Coronary artery (tissue), 2 donors: ENCODE results near the gene OR52I1.

ENCODE experiments used
- DNase-seq: peaks from one replicate; pipeline ENCODE4 v3.0.0-alpha.2; 2017; ENCODE audit warnings: low spot score
- H3K27ac ChIP-seq, 2 donors: fragments of 200-600 bp; sonication (generic); one replicate each; pipeline ENCODE4 v1.5.1; 2016 to 2019
- H3K4me3 ChIP-seq: fragments of 200-600 bp; sonication (generic); 2 replicates; pipeline ENCODE4 v1.5.1; 2016; ENCODE audit warnings: mild to moderate bottlenecking, moderate library complexity
- TF ChIP-seq, protein P1 (sequence below): fragments of 200-600 bp; sonication (generic); IDR thresholded peaks from one replicate; pipeline ENCODE4 v1.5.1; 2019; ENCODE audit warnings: antibody characterized with exemption

Gene OR52I1

DNA sequence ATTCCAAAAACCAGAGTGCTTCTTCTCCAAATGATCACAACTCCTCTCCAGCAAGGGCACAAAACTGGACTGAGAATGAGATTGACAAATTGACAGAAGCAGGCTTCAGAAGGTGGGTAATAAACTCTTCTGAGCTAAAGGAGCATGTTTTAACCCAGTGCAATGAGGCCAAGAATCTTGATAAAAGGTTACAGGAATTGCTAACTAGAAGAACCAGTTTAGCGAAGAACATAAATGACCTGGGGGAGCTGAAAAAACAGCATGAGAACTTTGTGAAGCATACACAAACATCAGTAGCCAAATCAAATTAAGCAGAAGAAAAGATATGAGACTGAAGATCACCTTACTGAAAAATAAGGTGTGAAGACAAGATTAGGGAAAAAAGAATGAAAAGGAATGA is 33.4 kb upstream of the OR52I1 start:
- TF ChIP-seq, protein P1, sequence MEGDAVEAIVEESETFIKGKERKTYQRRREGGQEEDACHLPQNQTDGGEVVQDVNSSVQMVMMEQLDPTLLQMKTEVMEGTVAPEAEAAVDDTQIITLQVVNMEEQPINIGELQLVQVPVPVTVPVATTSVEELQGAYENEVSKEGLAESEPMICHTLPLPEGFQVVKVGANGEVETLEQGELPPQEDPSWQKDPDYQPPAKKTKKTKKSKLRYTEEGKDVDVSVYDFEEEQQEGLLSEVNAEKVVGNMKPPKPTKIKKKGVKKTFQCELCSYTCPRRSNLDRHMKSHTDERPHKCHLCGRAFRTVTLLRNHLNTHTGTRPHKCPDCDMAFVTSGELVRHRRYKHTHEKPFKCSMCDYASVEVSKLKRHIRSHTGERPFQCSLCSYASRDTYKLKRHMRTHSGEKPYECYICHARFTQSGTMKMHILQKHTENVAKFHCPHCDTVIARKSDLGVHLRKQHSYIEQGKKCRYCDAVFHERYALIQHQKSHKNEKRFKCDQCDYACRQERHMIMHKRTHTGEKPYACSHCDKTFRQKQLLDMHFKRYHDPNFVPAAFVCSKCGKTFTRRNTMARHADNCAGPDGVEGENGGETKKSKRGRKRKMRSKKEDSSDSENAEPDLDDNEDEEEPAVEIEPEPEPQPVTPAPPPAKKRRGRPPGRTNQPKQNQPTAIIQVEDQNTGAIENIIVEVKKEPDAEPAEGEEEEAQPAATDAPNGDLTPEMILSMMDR = no peak
- DNase-seq = no peak
- no peak overlapping the region for H3K4me3 ChIP-seq
- H3K27ac ChIP-seq = no peak overlapping the region

DNA sequence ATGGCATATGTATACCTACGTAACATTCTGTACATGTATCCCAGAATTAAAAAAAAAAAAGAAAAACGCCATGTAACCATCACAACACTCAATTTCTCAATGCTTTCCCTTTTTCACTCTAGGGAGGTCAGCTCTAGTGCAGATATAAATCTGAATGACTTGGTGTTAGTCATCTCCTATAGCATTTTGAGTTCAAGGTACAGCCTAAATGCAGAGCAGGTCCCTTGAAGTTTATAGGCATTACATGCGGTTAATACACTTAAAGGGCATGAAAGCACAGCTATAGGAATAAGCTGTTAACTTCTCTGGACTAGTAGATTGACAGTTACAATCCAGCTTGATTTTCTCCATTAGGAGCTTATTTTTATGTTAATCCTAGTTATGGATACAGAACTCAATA is 28.5 kb upstream of the OR52I1 start:
- TF ChIP-seq, protein P1 = no peak
- DNase-seq = no peak
- Histone ChIP-seq H3K27ac (no peak overlapping the region), H3K4me3 (no peak overlapping the region)

DNA sequence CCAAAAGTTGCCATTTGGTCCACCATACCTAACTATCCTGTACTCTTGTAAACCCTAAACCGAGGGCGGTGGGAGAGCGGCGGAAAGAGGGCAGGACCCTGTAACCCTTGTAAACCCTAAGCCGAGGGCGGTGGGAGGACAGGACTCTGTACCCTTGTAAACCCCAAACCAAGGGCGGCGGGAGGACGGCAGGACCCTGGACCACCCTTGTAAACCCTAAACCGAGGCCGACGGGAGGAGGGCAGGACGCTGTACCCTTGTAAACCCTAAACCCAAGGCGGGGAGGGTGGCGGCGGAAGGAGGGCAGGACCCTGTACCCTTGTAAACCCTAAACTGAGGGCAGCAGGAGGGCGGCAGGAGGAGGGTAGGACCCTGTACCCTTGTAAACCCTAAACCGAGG is 24.8 kb upstream of the OR52I1 start:
- no peak for DNase-seq
- no peak overlapping the region for H3K4me3 ChIP-seq
- H3K27ac ChIP-seq = no peak overlapping the region
- TF ChIP-seq, protein P1 = no peak

DNA sequence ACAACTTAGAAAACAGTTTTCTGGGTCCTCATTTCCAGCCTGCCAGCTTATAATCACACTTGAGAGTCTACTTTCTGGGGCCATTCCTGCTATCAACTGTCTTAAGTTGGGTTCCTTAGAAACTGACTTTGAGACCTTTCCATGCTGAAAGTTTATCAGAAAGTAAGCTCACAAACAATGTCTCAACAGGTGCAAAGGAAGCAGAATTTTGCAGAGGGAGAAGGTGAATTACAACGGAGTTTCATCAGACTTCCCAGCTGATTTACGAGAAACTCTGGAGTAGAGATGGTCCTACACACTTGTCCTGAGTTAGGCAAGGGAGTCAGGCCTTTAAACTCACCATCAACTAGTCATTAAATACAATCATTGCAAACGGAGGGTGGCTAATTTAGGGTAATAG is 17.0 kb upstream of the OR52I1 start:
- TF ChIP-seq, protein P1 = no peak

DNA sequence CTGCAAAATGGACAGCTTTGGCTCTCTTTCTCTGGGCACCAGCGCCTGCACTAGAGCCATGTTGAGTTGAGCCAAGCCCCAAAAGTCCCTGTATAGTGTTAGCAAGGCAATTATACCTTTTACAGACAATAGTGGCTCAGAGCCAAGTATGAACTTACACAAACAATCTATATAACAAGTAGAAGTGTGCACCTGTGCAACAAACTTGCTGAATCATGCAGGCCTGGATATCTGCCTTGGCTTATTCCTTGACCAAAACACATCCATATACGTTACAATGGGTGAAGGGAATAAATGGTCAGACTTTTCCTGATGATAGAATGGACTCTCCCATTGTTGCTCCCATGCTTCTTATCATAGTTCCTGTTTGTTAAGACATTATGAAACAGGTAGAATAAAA is 16.1 kb upstream of the OR52I1 start:
- DNase-seq = no peak
- Histone ChIP-seq H3K4me3 (no peak overlapping the region), H3K27ac (no peak overlapping the region)
- TF ChIP-seq, protein P1 = no peak

More for the DNA sequence above, 17.0 kb upstream of the OR52I1 start:
- DNase-seq = no peak
- no peak overlapping the region for H3K27ac ChIP-seq
- H3K4me3 ChIP-seq = no peak overlapping the region

DNA sequence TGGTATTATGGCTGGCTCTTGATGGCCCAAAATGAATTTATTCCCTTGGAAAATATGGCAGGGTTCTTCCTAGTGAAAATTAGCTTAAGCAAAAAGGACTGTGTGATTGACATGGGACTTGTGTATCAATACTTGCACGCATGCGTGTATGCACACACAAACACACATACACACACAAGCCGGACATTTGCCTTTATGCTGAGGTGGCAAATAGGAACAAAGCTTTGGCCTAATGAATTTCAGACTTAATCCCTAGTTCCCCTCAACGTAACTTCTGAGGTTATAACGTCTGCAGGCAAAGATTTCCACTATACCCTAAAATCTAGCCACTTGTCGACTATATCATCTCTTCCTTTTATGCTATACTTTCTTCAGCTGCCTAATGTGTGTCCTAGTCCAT is 15.2 kb upstream of the OR52I1 start:
- no peak for DNase-seq
- no peak overlapping the region for H3K4me3 ChIP-seq
- no peak overlapping the region for H3K27ac ChIP-seq
- TF ChIP-seq, protein P1 = no peak

DNA sequence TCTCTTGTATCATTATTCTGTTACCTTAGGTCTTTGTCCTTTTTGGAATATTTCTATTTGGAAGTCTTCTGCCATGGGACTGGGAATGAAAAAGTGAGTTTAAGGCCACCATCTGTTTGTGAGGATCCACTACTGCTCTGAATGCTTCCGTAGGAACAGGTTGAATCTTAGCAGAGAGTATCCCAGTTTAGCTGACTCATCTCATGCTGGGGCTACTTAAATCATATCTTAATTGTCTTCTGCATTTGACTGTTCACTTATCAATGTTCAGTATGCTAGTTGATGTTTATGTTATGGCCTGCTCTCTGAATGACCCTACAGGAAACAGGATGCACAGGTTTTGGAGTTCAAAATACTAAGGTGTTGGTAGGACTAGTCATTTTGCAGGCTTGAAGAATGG is 13.7 kb upstream of the OR52I1 start:
- no peak overlapping the region for H3K4me3 ChIP-seq
- no peak for DNase-seq
- TF ChIP-seq, protein P1 = no peak
- no peak overlapping the region for H3K27ac ChIP-seq
